DMS153 treated with DMSO at 0.1 percent for 48 hours (cell line): ENCODE data around the gene PCDHGC3.
"Not testable (repeated sequence)": the region's sequence is repeated elsewhere in the genome, so short reads cannot be mapped to it uniquely, and the experiment has no call there.

ENCODE experiments used
- DNase-seq: peaks from one replicate; lab custom pipeline; 2025; ENCODE audit not compliant: unreplicated experiment; lab: John Stamatoyannopoulos, UW

The PCDHGC3 gene

DNA sequence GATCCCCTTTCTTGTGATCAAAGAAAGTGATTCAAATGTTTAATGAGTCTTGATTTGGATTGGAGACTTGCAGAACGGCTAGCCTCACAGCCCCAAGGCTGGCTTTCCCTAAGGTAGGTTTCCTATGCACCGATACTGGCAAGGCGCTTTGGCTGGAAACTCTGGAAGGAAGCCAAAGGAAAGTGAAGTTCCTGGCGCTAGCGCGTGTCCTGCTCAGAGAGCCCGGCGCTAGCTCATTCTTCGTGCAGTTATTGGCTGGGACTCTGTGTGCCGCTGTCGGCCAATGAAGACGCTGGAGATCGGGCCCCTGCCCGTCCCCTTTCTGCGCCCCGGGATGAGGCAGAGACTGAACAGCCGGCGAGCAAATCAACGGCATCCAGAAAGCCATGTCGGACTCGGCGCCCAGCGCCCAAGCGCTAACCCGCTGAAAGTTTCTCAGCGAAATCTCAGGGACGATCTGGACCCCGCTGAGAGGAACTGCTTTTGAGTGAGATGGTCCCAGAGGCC lies at the start of gene PCDHGC3:
Gene PCDHGC3, plus strand, starts transcription at position 342 of the 507 bp plus-strand sequence. Its CDS starts 151 bp downstream, at position 493.
- DNase-seq, result peak; percentile 3

DNA sequence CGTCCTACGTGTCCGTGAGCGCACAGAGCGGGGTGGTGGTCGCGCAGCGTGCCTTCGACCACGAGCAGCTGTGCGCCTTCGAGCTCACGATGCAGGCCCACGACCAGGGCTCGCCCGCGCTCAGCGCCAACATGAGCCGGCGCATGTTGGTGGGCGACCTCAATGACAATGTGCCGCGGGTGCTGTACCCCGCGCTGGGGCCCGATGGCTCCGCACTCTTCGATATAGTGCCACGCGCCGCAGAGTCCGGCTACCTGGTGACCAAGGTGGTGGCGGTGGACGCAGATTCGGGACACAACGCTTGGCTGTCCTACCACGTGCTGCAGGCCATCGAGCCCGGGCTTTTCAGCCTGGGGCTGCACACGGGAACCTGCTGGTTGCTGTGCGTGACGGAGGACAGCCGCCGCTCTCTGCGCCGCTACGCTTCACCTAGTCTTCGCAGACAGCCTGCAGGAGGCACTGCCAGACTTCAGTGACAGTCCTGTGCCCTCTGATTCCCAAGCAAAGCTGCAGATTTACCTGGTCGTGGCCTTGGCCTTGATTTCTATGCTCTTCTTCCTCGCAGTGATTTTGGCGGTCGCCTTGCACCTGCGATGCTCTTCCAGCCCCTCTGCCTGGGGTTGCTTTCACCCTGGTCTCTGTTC lies 47.9 kb upstream of the PCDHGC3 start:
- no peak for DNase-seq

DNA sequence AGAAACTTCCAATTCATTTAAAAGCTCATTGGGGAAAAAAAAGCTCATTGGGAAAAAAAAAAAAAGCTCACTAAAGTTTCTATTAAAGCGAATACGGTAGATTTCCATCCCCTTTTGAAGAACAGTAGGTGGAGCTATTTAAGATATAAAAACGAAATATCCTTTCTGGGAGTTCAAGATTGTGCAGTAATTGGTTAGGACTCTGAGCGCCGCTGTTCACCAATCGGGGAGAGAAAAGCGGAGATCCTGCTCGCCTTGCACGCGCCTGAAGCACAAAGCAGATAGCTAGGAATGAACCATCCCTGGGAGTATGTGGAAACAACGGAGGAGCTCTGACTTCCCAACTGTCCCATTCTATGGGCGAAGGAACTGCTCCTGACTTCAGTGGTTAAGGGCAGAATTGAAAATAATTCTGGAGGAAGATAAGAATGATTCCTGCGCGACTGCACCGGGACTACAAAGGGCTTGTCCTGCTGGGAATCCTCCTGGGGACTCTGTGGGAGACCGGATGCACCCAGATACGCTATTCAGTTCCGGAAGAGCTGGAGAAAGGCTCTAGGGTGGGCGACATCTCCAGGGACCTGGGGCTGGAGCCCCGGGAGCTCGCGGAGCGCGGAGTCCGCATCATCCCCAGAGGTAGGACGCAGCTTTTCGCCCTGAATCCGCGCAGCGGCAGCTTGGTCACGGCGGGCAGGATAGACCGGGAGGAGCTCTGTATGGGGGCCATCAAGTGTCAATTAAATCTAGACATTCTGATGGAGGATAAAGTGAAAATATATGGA lies 45.2 kb upstream of the PCDHGC3 start, which contains the start of gene PCDHGA12:
Gene PCDHGA12, plus strand, starts transcription at position 176 of the 782 bp plus-strand sequence. Its CDS starts 253 bp downstream, at position 429.
- no peak for DNase-seq

DNA sequence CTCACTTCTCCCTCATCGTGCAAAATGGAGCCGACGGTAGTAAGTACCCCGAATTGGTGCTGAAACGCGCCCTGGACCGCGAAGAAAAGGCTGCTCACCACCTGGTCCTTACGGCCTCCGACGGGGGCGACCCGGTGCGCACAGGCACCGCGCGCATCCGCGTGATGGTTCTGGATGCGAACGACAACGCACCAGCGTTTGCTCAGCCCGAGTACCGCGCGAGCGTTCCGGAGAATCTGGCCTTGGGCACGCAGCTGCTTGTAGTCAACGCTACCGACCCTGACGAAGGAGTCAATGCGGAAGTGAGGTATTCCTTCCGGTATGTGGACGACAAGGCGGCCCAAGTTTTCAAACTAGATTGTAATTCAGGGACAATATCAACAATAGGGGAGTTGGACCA lies 44.5 kb upstream of the PCDHGC3 start:
- DNase-seq, result no peak

DNA sequence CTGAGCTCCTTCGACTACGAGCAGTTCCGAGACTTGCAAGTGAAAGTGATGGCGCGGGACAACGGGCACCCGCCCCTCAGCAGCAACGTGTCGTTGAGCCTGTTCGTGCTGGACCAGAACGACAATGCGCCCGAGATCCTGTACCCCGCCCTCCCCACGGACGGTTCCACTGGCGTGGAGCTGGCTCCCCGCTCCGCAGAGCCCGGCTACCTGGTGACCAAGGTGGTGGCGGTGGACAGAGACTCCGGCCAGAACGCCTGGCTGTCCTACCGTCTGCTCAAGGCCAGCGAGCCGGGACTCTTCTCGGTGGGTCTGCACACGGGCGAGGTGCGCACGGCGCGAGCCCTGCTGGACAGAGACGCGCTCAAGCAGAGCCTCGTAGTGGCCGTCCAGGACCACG lies 43.5 kb upstream of the PCDHGC3 start:
- not testable (repeated sequence) for DNase-seq

DNA sequence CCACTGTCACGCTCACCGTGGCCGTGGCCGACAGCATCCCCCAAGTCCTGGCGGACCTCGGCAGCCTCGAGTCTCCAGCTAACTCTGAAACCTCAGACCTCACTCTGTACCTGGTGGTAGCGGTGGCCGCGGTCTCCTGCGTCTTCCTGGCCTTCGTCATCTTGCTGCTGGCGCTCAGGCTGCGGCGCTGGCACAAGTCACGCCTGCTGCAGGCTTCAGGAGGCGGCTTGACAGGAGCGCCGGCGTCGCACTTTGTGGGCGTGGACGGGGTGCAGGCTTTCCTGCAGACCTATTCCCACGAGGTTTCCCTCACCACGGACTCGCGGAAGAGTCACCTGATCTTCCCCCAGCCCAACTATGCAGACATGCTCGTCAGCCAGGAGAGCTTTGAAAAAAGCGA lies 43.0 kb upstream of the PCDHGC3 start:
- not testable (repeated sequence) for DNase-seq

DNA sequence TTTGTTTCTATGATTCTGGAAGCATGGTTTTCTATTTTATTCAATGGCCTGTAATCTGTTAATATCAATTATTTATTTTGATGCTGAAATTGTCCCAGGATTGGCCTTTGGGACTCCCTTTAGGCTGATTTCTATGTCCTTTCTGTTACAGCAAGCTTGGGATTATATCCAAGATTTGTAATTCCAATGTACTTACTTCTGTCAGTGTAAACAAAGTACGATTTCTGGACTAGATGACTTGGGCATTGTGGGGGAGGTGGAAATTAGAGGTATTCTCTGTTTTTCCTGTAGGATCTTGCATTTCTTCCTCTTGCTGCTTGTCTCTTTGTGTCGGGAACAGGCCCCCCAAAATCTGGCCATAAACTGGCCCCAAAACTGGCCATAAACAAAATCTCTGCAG lies 41.8 kb upstream of the PCDHGC3 start:
- DNase-seq, result no peak

DNA sequence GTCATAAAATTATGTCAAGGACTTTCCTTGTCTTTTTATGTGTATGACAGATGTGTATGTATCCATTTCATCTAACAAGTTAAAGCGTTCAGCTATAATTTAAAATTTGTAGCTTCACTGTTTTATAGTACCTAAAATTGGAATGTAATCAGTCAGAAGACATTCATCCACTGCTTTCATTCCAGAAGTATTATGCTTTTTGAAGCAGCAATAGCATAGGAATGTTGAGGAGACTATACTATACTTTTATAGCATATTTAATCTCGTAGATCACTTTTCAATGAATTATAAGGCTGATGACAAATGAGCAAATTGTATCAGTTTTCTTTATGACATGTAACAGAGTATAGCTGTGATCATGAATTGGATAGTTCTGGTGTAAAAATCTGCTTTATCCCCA lies 38.5 kb upstream of the PCDHGC3 start:
- no peak for DNase-seq

DNA sequence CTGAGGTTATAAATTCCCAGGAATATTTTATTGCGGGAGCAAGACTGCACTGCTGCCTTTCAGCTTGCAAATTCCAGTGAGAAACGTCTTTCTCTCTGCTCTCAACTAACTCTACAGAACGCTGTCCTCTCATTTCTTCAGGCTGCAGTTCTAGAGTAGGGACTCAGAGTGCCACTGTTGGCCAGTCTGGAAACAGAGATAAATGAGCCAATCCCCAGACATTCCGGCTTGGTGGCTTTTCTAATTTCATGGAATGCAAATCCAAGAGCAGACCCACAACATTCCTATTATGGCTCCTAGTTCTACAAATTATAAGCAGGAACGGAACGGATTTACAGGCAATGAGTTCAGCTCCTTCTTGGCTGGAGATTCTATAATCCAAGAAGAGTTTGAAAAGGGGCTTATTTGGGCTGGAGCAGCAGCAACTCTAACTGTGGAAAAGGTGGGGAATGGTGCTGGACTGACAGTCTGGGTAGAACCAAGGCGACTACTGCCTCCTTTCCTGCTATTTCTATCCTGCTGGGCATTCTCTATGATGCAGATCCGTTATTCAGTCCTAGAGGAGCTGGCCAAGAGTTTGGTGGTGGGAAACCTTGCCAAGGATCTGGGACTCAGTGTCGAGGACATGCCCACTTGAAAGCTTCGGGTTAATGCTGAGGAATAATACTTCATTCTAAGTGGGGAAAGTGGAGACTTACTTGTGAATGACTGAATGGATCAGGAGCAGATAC lies 36.2 kb upstream of the PCDHGC3 start:
- no peak for DNase-seq

DNA sequence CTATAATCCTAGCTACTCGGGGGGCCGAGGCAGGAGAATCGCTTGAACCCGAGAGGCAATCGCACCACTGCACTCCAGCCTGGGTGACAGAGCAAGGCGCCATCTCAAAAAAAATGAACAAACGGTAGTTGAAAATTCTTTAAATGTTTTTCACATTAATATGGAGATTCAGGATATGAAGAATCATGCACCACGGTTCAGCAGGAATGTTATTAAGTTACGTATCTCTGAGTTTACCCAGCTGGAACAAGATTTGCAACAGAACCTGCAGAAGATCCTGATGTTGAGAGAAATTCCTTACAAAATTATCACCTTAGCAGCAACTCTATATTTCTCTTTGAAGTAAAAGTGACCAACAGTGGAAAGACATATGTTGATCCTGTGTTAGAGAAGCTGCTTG lies 35.4 kb upstream of the PCDHGC3 start:
- DNase-seq, result no peak

DNA sequence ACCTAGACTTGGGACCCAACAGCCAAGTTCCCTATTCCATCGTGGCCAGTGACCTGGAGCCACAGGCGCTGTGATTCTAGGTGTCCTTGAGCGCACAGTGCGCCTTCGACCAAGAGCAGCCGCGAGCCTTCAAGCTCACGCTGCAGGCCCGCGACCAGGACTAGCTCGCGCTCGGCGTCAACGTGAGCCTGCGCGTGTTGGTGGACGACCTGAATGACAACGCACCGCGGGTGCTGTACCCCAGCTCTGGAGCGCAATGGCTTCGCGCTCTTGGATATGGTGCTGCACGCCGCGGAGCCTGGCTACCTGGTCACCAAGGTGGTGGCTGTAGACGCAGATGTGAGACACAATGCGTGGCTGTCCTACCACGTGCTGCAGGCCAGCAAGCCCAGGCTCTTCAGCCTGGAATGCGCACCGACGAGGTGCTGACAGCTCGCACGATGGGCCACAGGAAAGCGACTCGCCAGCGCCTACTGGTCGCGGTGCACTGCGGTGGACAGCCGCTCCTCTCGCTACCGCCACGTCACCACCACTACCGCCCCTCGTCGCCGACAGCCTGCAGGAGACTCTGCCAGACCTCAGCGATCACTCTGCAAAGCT lies 34.1 kb upstream of the PCDHGC3 start:
- DNase-seq, result no peak

DNA sequence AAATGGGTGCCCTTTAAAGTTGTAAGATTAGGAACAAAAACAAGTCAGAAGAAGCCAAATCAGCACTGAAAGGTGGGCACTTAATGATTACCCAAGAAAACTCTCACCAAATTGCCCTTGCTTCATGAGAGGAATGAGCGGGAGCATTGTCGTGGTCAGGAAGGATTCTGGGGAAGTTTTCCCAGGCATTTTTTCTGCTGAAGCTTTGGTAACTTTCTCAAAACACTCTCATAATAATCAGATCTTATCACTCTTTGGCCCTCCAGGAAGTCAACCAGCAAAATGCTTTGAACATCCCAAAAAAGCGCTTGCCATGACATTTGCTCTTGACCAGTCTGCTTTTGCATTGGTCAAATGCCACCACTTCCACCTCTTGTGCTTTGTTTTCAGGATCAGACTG lies 10.4 kb upstream of the PCDHGC3 start:
- DNase-seq, result no peak

DNA sequence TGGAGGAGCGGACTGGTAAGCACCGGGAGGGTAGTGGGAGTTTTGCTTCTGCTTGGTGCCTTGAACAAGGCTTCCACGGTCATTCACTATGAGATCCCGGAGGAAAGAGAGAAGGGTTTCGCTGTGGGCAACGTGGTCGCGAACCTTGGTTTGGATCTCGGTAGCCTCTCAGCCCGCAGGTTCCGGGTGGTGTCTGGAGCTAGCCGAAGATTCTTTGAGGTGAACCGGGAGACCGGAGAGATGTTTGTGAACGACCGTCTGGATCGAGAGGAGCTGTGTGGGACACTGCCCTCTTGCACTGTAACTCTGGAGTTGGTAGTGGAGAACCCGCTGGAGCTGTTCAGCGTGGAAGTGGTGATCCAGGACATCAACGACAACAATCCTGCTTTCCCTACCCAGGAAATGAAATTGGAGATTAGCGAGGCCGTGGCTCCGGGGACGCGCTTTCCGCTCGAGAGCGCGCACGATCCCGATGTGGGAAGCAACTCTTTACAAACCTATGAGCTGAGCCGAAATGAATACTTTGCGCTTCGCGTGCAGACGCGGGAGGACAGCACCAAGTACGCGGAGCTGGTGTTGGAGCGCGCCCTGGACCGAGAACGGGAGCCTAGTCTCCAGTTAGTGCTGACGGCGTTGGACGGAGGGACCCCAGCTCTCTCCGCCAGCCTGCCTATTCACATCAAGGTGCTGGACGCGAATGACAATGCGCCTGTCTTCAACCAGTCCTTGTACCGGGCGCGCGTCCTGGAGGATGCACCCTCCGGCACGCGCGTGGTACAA lies 556 bp downstream of the PCDHGC3 start:
- peak; percentile 1 for DNase-seq

DNA sequence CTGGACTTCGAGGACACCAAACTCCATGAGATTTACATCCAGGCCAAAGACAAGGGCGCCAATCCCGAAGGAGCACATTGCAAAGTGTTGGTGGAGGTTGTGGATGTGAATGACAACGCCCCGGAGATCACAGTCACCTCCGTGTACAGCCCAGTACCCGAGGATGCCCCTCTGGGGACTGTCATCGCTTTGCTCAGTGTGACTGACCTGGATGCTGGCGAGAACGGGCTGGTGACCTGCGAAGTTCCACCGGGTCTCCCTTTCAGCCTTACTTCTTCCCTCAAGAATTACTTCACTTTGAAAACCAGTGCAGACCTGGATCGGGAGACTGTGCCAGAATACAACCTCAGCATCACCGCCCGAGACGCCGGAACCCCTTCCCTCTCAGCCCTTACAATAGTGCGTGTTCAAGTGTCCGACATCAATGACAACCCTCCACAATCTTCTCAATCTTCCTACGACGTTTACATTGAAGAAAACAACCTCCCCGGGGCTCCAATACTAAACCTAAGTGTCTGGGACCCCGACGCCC lies 1.3 kb downstream of the PCDHGC3 start:
- DNase-seq, result no peak

DNA sequence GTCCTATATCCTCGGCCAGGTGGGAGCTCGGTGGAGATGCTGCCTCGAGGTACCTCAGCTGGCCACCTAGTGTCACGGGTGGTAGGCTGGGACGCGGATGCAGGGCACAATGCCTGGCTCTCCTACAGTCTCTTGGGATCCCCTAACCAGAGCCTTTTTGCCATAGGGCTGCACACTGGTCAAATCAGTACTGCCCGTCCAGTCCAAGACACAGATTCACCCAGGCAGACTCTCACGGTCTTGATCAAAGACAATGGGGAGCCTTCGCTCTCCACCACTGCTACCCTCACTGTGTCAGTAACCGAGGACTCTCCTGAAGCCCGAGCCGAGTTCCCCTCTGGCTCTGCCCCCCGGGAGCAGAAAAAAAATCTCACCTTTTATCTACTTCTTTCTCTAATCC lies 2.0 kb downstream of the PCDHGC3 start:
- DNase-seq, result no peak

DNA sequence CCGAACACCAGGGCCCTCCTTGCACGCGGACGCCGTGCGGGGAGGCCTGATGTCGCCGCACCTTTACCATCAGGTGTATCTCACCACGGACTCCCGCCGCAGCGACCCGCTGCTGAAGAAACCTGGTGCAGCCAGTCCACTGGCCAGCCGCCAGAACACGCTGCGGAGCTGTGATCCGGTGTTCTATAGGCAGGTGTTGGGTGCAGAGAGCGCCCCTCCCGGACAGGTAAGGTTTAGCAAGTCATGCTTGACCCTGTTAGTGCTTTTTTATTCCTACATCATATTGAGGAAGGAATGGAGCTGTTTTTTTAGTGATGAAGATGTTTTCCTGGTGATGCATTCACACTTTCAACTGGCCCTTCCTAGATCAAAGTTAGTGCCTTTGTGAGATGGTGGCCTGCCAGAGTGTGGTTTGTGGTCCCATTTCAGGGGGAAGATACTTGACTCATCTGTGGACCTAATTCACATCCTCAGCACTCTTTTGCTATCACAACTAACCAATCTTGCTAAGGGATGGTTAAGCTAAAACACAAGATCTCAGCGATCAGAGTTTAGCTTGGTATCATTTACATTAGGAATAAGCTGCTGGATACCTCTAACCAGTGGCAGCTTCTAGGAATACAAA lies 2.7 kb downstream of the PCDHGC3 start:
- peak; percentile 30 for DNase-seq

DNA sequence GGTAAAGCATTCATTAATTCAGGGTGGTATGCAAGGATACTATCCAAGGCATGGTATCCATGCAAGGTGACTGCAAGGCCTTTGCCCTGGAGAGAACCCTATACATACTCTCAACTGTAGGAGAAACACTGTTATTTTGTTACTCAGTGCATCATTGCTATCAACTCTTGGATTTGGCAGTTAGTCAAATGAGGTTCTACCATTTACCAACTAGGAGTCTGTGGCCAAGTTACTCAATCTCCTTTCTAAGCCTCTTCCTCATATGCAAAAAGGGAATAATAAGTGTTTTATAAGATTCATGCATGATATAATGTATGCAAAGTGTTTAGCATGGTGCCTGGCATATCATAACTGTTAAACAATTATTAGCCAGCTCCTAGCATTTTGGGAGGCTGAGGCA lies 4.0 kb downstream of the PCDHGC3 start:
- no peak for DNase-seq

DNA sequence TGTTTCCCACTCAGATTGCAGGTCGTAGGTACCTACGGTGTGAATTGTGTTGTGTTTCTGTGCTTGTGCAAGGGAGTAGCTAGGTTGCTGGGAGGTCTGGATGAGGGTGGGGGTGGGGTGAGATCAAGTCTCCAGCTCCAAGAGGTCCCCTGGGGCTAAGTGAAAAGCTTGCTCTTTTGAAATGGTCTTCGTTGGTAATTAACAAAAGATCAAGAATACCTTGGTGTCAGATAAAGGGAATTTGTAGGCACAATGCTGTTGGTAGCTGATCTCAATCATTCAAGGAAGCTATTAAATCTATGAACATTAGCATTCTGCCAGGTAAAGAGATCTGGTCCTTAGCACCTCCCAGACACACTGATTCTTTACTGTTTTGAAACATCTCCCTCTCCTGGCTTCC lies 8.1 kb downstream of the PCDHGC3 start:
- DNase-seq, result no peak

DNA sequence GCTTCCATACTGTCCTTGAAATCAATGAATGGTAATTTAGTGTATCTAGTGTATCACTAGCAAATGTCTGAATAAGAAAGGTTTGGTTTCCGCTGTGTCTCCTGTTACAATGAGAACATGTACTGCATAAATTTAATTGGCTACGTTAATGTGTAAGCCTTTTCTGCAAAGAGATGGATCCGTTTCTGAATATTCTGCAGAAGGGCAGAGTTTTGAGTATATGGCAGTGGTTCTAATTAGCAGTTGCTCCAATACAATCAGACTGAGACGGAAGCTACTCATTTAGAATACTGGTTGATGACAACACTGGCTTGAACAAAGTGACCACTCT lies 8.5 kb downstream of the PCDHGC3 start:
- no peak for DNase-seq
